Activated B cell treated with CpG ODN at 0.5 μM for 24 hours (primary cell): ENCODE results near the gene PPM1H. TPM values are rescaled to one million over a fixed set of nuclear protein-coding genes. Genes with fewer than 3 reads are reported as not detected.
"Not testable (repeated sequence)": the region's sequence is repeated elsewhere in the genome, so short reads cannot be mapped to it uniquely, and the experiment has no call there.

Experiments used
- ATAC-seq: fragments of 200-7000 bp; cut with Tn5 transposase; one replicate; pipeline ENCODE4 v1.10.0; 2021; ENCODE audit warnings: low read depth, mild to moderate bottlenecking, moderate library complexity
- CTCF ChIA-PET: fragments of 350-600 bp; sonication (Branson Sonifier 250); formaldehyde crosslinking; loops from one replicate; lab custom pipeline; 2021; ENCODE audit warnings: antibody characterized with exemption; lab: Charles Lee
- POLR2A ChIA-PET: fragments of 350-600 bp; sonication (Branson Sonifier 250); formaldehyde crosslinking; loops from one replicate; lab custom pipeline; 2021; ENCODE audit warnings: antibody characterized with exemption; lab: Charles Lee
- DNase-seq: peaks from one replicate; pipeline ENCODE4 v3.0.0; 2022
- H3K27ac Mint-ChIP-seq: one replicate; pipeline ENCODE4 v1.8.0; 2020; ENCODE audit warnings: mixed read lengths
- H3K27me3 Mint-ChIP-seq: one replicate; pipeline ENCODE4 v1.8.0; 2021; ENCODE audit warnings: mixed read lengths
- H3K36me3 Mint-ChIP-seq: one replicate; pipeline ENCODE4 v1.8.0; 2021; ENCODE audit warnings: low read depth, mixed read lengths
- H3K4me1 Mint-ChIP-seq: one replicate; pipeline ENCODE4 v1.8.0; 2021; ENCODE audit warnings: mixed read lengths
- H3K4me3 Mint-ChIP-seq: one replicate; pipeline ENCODE4 v1.8.0; 2020; ENCODE audit warnings: mild to moderate bottlenecking, mixed read lengths
- H3K9me3 Mint-ChIP-seq: one replicate; pipeline ENCODE4 v1.8.0; 2020; ENCODE audit warnings: mixed read lengths
- CTCF ChIP-seq: fragments of 200-600 bp; IDR thresholded peaks from one replicate; pipeline ENCODE4 v1.8.0; 2022; ENCODE audit warnings: antibody characterized with exemption, mild to moderate bottlenecking
- intact Hi-C: fragments of 100-400 bp; cut with micrococcal nuclease; formaldehyde crosslinking; loops from one replicate; pipeline ENCODE4 v1.15.1; 2024
- total RNA-seq: library from RNA; stranded (reverse); gene quantifications from 2 replicates; pipeline ENCODE4 v1.2.3, GENCODE V29; 2022

The PPM1H gene
- total RNA-seq, 1 donor from 2014 or later, result not detected

GRCh38 chr12:62827042-62827441 is 107.9 kb downstream of the PPM1H start:
- DNase-seq (no peak), ATAC-seq (no peak)
- no peak overlapping the region for H3K27ac Mint-ChIP-seq
- POLR2A ChIA-PET, result no interaction called here
- TF ChIP-seq CTCF, result no peak
- H3K27me3 Mint-ChIP-seq, result peaks cover 7% of the 10 kb centered on the region
- CTCF ChIA-PET, result no interaction called here
- no peaks in the 10 kb centered on the region for H3K9me3 Mint-ChIP-seq
- intact Hi-C loops, result no loop called here
- H3K4me3 Mint-ChIP-seq, result no peak overlapping the region
- no peaks in the 10 kb centered on the region for H3K4me1 Mint-ChIP-seq
- H3K36me3 Mint-ChIP-seq, result no peaks in the 10 kb centered on the region

- no peak overlapping the region for H3K27ac Mint-ChIP-seq
- ChIA-PET POLR2A (no interaction called here), CTCF (interaction anchor here (1.8 kb wide), 1 partner anchor 24 kb away, joined by 4 read pairs; no protein-coding TSS in a partner anchor)
- DNase-seq (no peak), ATAC-seq (no peak)
- peaks cover 19% of the 10 kb centered on the region for H3K27me3 Mint-ChIP-seq
- intact Hi-C loops, result no loop called here
- no peaks in the 10 kb centered on the region for H3K36me3 Mint-ChIP-seq
- peaks cover 5% of the 10 kb centered on the region for H3K4me1 Mint-ChIP-seq
- no peak overlapping the region for H3K4me3 Mint-ChIP-seq
- TF ChIP-seq CTCF, result no peak
- H3K9me3 Mint-ChIP-seq, result no peaks in the 10 kb centered on the region
Observed at GRCh38 chr12:62817556-62818271, 117.2 kb downstream of the PPM1H start.

GRCh38 chr12:62814243-62814642 is 120.7 kb downstream of the PPM1H start:
- Mint-ChIP-seq H3K27ac (no peak overlapping the region), H3K4me3 (no peak overlapping the region), H3K9me3 (no peaks in the 10 kb centered on the region), H3K27me3 (peaks cover 4% of the 10 kb centered on the region), H3K36me3 (no peaks in the 10 kb centered on the region), H3K4me1 (peaks cover 6% of the 10 kb centered on the region)
- DNase-seq (no peak), ATAC-seq (no peak)
- ChIA-PET POLR2A (interaction anchor here (0.5 kb wide), 1 partner anchor 104 kb away, joined by 6 read pairs; no protein-coding TSS in a partner anchor), CTCF (interaction anchor here (1.1 to 8.3 kb wide), 4 partner anchors 17 to 377 kb away, joined by 3 to 58 read pairs (median 21); no protein-coding TSS in a partner anchor)
- intact Hi-C loops, result no loop called here
- no peak for TF ChIP-seq CTCF

GRCh38 chr12:62813031-62813829 is 121.7 kb downstream of the PPM1H start:
- ChIA-PET POLR2A (no interaction called here), CTCF (interaction anchor here (0.8 to 8.3 kb wide), 6 partner anchors 16 to 376 kb away, joined by 3 to 58 read pairs (median 8); partner anchors contain the start of gene MON2)
- intact Hi-C loops, result loop anchor here (1.0 kb wide), 1 partner anchor 375 kb away; no protein-coding TSS in a partner anchor
- Mint-ChIP-seq H3K4me1 (peaks cover 6% of the 10 kb centered on the region), H3K27me3 (peaks cover 3% of the 10 kb centered on the region), H3K36me3 (no peaks in the 10 kb centered on the region), H3K9me3 (no peaks in the 10 kb centered on the region), H3K27ac (no peak overlapping the region), H3K4me3 (peak overlapping the region; percentile 66)
- DNase-seq (no peak), ATAC-seq (peak; percentile 42)
- TF ChIP-seq CTCF, result no peak

GRCh38 chr12:62811481-62811880 is 123.5 kb downstream of the PPM1H start:
- POLR2A ChIA-PET, H3K9me3 Mint-ChIP-seq, ATAC-seq, intact Hi-C loops, H3K27me3 Mint-ChIP-seq, H3K4me1 Mint-ChIP-seq, H3K4me3 Mint-ChIP-seq, H3K36me3 Mint-ChIP-seq, DNase-seq, H3K27ac Mint-ChIP-seq: not testable (repeated sequence)
- CTCF ChIA-PET, result interaction anchor here (1.2 to 8.3 kb wide), 3 partner anchors 9 to 252 kb away, joined by 3 to 58 read pairs (median 3); no protein-coding TSS in a partner anchor
